ENCODE results near the gene LPIN1.
"Not testable (repeated sequence)": the region's sequence is repeated elsewhere in the genome, so short reads cannot be mapped to it uniquely, and the experiment has no call there.

The LPIN1 gene

GRCh38 chr2:11828933-11829323 is 82.5 kb downstream of the LPIN1 start:
- peaks cover 69% of the 10 kb centered on the region for H3K4me1 Mint-ChIP-seq (ENCODE audit: low read depth)
- H3K4me3 Mint-ChIP-seq = no peak overlapping the region
- peaks cover 12% of the 10 kb centered on the region for H3K27me3 Mint-ChIP-seq
- H3K27ac Mint-ChIP-seq = peak overlapping the region; percentile 81
- H3K9me3 Mint-ChIP-seq = peaks cover 2% of the 10 kb centered on the region
- H3K36me3 Mint-ChIP-seq (ENCODE audit: low read depth) = peaks cover 34% of the 10 kb centered on the region

DNA sequence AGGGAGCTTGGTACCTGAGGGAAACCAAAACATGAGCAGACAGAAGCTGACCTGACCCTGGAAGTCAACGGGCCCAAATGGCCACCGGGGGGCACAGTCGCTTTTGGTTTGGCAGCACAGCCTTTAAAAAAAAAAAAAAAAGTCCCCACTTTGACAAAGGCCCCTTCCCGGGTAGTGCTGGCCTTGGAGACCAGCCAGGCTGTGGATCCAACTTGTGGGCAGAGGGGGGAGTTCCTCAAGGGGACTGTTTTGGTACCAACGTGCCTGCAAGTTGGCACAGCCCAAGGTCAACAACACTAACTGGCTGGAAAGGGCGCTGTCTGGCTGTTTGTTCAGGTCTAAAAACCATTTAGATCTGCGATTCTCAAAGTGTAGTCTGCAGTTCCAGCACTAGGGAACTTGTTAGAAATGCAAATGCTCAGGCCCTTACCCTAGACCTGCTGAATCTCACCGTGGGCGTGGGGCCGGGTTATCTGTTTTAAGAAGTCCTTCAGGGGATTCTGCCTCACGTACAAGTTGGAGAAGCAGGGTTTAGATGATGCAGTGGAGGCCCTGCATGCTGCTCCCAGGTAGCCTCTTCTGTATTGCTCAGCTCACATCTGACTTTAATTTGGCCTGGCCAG is 83.0 kb downstream of the LPIN1 start:
- Mint-ChIP-seq H3K27me3 (peaks cover 18% of the 10 kb centered on the region), H3K9me3 (peaks cover 7% of the 10 kb centered on the region), H3K27ac (peak overlapping the region; percentile 81), H3K36me3 (ENCODE audit: low read depth) (peaks cover 29% of the 10 kb centered on the region), H3K4me1 (ENCODE audit: low read depth) (peaks cover 70% of the 10 kb centered on the region), H3K4me3 (peak overlapping the region; percentile 65)

GRCh38 chr2:11829947-11830707 is 83.7 kb downstream of the LPIN1 start:
- Mint-ChIP-seq H3K9me3 (peaks cover 11% of the 10 kb centered on the region), H3K4me3 (peak overlapping the region; percentile 65), H3K27ac (peak overlapping the region; percentile 81), H3K4me1 (ENCODE audit: low read depth) (peaks cover 70% of the 10 kb centered on the region), H3K27me3 (peaks cover 21% of the 10 kb centered on the region), H3K36me3 (ENCODE audit: low read depth) (peaks cover 22% of the 10 kb centered on the region)

DNA sequence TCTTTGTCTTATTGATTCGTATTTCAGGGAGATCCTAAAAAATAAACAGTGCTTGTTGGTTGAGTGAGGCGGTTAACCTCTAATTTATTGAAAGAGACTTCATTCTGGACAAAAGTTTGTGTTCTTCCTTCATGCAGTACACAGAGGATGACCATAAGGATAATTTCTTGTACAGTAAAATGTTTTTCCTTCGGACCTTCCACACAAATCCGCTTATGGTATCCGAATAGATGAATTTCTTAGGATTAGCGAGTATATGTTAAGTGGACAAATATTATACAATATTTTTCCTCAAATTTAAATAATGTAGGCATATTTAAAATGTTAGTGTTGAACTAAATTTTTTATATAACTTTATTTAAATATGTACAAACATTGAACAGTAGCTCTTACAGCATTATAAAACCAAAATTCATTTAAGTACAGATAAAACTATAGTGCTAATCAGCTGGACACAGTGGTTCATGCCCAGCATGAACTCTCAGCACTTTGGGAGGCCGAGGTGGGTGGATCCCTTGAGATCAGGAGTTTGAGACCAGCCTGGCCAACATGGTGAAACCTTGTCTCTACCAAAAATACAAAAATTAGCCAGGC is 84.4 kb downstream of the LPIN1 start:
- peak overlapping the region; percentile 81 for H3K27ac Mint-ChIP-seq
- peaks cover 70% of the 10 kb centered on the region for H3K4me1 Mint-ChIP-seq (ENCODE audit: low read depth)
- peaks cover 15% of the 10 kb centered on the region for H3K9me3 Mint-ChIP-seq
- peak overlapping the region; percentile 65 for H3K4me3 Mint-ChIP-seq
- peaks cover 25% of the 10 kb centered on the region for H3K27me3 Mint-ChIP-seq
- H3K36me3 Mint-ChIP-seq (ENCODE audit: low read depth) = peaks cover 16% of the 10 kb centered on the region

GRCh38 chr2:11831415-11831814 is 85.0 kb downstream of the LPIN1 start:
- H3K4me1 Mint-ChIP-seq (ENCODE audit: low read depth) = peaks cover 70% of the 10 kb centered on the region
- no peak overlapping the region for H3K27ac Mint-ChIP-seq
- H3K36me3 Mint-ChIP-seq (ENCODE audit: low read depth) = peaks cover 13% of the 10 kb centered on the region
- H3K4me3 Mint-ChIP-seq = no peak overlapping the region
- H3K9me3 Mint-ChIP-seq = peaks cover 15% of the 10 kb centered on the region
- H3K27me3 Mint-ChIP-seq = peaks cover 25% of the 10 kb centered on the region

DNA sequence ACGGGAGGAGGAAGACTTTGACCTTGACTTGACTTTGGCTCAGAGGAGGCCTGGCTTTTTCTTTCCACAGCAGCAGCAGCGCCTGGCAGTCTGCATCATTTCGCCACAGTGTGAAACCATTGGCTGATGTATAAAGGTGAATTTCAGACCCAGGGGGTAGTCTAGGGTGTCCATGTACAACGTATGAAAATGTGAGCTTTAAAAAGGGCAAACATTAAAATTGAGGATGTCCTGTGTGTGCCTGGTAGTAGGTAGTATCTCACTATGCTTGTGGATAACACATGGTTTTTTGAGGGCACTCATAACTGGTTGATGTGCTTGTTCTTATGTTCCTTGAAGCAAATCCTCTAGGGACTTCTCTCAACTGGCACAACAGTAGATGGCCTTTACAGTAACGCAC is 86.1 kb downstream of the LPIN1 start:
- Mint-ChIP-seq H3K4me3 (no peak overlapping the region), H3K27me3 (peaks cover 29% of the 10 kb centered on the region)

DNA sequence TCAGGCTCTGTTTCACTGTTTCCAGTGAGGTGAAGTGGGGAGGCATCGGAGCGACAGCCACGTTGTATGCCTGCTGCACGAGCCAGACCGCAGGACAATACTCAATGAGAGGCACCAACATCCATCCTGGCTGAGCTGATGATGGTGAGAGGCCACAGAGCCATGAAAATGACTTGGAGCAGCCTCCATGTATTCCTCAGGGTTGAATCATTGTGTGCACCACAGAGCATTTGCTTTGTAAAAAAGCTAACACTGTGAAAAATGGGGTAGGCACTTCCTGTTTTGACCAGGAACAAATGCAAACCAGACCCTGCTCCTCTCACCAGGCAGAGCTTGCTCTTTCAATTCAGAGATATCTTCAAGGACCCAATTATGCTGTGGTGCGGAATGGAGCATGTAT is 87.2 kb downstream of the LPIN1 start:
- H3K4me3 Mint-ChIP-seq = no peak overlapping the region
- no peaks in the 10 kb centered on the region for H3K36me3 Mint-ChIP-seq (ENCODE audit: low read depth)
- H3K27me3 Mint-ChIP-seq = peaks cover 34% of the 10 kb centered on the region
- H3K4me1 Mint-ChIP-seq (ENCODE audit: low read depth) = peaks cover 53% of the 10 kb centered on the region
- H3K27ac Mint-ChIP-seq = no peak overlapping the region
- peaks cover 15% of the 10 kb centered on the region for H3K9me3 Mint-ChIP-seq

More for the DNA sequence above, 86.1 kb downstream of the LPIN1 start:
- Mint-ChIP-seq H3K4me1 (ENCODE audit: low read depth) (peaks cover 62% of the 10 kb centered on the region), H3K27ac (no peak overlapping the region), H3K36me3 (ENCODE audit: low read depth) (peaks cover 2% of the 10 kb centered on the region), H3K9me3 (peaks cover 15% of the 10 kb centered on the region)

DNA sequence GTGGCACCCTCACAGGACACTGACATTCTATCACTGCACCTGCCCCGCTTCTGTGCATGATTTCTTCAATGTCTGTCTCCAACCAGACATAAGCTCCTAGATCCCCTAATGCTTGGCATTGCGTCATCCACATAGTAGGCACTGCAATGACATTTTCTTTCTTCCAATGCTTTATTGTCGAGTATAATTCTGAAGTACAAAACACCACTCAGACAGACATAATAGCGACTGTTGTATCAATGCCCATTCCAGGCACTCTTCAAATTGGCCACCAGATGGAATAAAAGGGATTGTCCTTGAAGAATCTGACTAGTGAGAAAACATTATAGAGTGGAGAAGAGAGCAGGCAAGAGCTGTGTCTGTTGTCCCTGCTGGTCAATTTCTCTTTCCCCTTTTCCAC is 89.0 kb downstream of the LPIN1 start:
- Mint-ChIP-seq H3K27ac (no peak overlapping the region), H3K27me3 (peaks cover 40% of the 10 kb centered on the region), H3K4me1 (ENCODE audit: low read depth) (peaks cover 35% of the 10 kb centered on the region), H3K36me3 (ENCODE audit: low read depth) (no peaks in the 10 kb centered on the region), H3K9me3 (peaks cover 15% of the 10 kb centered on the region), H3K4me3 (no peak overlapping the region)

DNA sequence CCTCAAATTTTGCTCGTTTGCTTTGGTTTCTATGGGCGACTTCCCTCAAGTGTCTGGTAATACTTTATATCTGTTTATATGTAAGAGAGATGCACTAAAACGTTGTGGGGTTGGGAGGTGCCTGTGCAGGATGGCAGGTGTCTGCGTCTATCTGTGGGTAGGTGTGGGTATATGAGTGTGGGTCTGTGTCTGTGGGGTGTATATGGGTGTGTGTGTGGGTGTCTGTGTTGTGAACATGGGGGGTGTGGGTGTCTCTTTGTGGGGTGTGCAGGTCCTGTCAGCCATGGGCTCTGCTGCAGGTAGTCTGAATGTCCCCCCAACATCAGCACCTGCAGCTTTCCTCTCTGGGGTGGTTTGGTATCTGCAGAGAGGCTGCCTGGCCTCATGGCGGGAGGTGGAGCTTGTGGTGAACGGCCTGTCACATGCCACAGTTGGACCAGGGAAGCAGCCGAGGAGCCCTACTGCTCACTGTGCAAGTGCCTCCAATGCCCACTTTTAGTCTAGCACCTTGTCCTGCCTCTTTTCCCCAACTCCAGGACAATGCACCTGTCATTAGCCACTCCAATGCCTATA is 90.3 kb downstream of the LPIN1 start:
- Mint-ChIP-seq H3K4me3 (no peak overlapping the region), H3K27me3 (peaks cover 36% of the 10 kb centered on the region), H3K27ac (no peak overlapping the region), H3K9me3 (peaks cover 15% of the 10 kb centered on the region), H3K4me1 (ENCODE audit: low read depth) (peaks cover 22% of the 10 kb centered on the region), H3K36me3 (ENCODE audit: low read depth) (no peaks in the 10 kb centered on the region)

DNA sequence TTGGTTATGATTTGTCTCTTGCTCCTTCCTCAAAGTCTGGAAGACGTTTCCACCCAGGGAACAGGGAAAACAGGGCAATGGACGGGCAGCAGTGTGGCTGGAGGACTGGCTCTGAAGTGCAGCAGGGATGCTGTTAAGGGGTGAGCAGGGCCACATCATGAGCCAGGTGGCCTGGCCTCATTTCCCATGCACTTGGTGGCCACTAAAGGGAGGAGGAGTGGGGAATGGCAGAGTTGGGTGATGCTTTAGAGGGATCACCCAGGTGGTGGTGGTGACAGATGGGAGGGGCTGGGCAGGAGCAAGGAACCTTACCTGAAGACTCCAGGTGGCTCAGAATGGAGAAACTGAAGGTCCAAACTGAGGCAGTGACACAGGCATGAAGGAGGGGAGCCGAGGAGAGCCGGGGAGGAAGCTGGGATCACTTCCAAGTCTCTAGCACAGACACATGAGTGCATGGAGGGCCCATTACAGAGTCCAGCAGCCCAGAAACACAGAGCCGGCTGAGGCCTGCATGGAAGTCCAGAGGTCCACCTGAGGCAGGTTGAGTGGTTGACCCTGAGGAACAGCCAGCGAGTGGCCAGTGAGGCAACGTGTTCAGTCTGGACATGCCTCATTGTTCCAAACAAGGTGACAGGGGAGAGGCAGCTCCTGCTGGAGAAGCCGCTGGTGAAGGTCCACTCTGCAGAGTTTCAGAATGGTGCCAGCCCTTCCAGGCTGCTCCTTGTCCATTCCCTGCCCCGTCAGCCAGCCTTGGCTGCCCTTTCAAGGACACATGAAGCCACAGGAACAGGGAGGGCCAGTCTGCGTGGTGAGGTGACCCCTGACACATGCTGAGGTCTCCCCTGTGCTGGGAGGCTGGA is 91.7 kb downstream of the LPIN1 start:
- Mint-ChIP-seq H3K4me1 (ENCODE audit: low read depth) (peaks cover 9% of the 10 kb centered on the region), H3K9me3 (peaks cover 15% of the 10 kb centered on the region), H3K4me3 (no peak overlapping the region), H3K27me3 (peaks cover 31% of the 10 kb centered on the region), H3K27ac (no peak overlapping the region), H3K36me3 (ENCODE audit: low read depth) (no peaks in the 10 kb centered on the region)

DNA sequence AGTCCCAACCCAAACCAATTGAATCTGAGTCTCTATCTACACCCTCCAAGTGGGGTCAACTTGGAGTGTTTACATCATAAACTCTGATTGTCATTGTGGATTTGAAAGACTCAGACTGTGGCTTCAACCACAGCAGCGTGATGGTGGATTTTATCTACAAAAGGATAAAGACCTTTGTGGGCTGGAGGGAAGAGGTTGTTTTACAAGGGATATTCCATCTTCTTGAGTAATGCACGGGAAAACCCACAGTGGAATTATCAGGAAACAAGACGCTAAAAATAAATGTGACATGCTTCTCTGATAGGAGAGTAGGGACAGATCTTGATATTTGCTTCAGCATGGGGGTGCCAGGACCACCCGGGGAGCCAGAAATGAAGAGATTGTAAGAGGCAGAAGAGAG is 93.5 kb downstream of the LPIN1 start:
- Mint-ChIP-seq H3K27me3 (peaks cover 19% of the 10 kb centered on the region), H3K9me3 (peaks cover 4% of the 10 kb centered on the region)

DNA sequence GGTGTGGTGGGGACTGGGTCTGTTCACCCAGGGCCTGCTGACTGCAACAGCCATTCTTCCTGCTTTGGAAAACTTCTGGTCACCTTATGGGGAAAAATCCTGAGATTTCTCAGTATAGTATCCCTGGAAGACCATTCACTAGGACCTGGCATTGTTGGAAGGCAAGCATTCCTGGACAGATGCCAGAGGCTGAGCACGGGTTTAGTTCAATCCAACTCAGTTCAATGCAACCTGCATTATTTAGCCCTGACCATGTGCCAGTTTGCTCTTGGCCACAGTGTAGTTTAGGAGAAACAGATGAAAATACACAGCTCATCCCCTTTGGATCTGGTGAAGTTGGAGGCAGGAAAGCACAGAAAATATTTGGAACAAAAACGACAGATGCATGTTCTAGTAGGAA is 95.9 kb downstream of the LPIN1 start:
- Mint-ChIP-seq H3K4me3 (no peak overlapping the region), H3K27me3 (peaks cover 11% of the 10 kb centered on the region), H3K4me1 (ENCODE audit: low read depth) (no peaks in the 10 kb centered on the region), H3K36me3 (ENCODE audit: low read depth) (no peaks in the 10 kb centered on the region), H3K9me3 (peaks cover 5% of the 10 kb centered on the region), H3K27ac (no peak overlapping the region)

More for the DNA sequence above, 93.5 kb downstream of the LPIN1 start:
- no peak overlapping the region for H3K4me3 Mint-ChIP-seq
- H3K4me1 Mint-ChIP-seq (ENCODE audit: low read depth) = no peaks in the 10 kb centered on the region
- no peaks in the 10 kb centered on the region for H3K36me3 Mint-ChIP-seq (ENCODE audit: low read depth)
- H3K27ac Mint-ChIP-seq = no peak overlapping the region

DNA sequence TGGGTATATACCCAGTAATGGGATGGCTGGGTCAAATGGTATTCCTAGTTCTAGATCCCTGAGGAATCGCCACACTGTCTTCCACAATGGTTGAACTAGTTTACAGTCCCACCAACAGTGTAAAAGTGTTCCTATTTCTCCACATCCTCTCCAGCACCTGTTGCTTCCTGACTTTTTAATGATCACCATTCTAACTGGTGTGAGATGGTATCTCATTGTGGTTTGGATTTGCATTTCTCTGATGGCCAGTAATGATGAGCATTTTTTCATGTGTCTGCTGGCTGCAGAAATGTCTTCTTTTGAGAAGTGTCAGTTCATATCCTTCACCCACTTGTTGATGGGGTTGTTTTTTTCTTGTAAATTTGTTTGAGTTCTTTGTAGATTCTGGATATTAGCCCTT is 98.4 kb downstream of the LPIN1 start:
- H3K27ac Mint-ChIP-seq; H3K4me3 Mint-ChIP-seq; H3K4me1 Mint-ChIP-seq (ENCODE audit: low read depth); H3K36me3 Mint-ChIP-seq (ENCODE audit: low read depth); H3K27me3 Mint-ChIP-seq: not testable (repeated sequence)
- peaks cover 13% of the 10 kb centered on the region for H3K9me3 Mint-ChIP-seq

DNA sequence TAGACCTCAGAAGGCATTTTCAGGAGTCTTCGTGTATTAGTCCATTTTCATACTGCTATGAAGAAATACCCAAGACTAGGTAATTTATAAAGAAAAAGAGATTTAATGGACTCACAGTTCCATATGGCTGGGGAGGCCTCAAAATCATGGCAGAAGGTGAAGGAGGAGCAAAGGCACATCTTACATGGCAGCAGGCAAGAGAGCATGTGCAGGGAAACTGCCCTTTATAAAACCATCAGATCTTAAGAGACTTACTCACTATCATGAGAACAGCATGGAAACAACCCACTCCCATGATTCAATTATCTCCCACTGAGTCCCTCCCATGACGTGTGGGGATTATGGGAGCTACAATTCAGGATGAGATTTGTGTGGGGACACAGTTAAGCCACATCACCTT is 101.5 kb downstream of the LPIN1 start:
- not testable (repeated sequence) for H3K4me3 Mint-ChIP-seq; H3K4me1 Mint-ChIP-seq (ENCODE audit: low read depth); H3K27me3 Mint-ChIP-seq; H3K36me3 Mint-ChIP-seq (ENCODE audit: low read depth); H3K27ac Mint-ChIP-seq
- H3K9me3 Mint-ChIP-seq = peaks cover 13% of the 10 kb centered on the region
